Smooth muscle cell (in vitro differentiated cells): ENCODE measurements around the gene FAM118B. TPM values are rescaled to one million over a fixed set of nuclear protein-coding genes. Genes with fewer than 3 reads are reported as not detected.

Experiments used
- DNase-seq: peaks from one replicate; lab custom pipeline; 2025; ENCODE audit not compliant: unreplicated experiment; lab: John Stamatoyannopoulos, UW
- H2AFZ ChIP-seq: fragments of 200-600 bp; sonication (generic); 2 replicates; pipeline ENCODE4 v1.6.0; 2016; ENCODE audit warnings: antibody characterized with exemption, low read depth, mild to moderate bottlenecking
- H3F3A ChIP-seq: fragments of 200-600 bp; sonication (generic); 2 replicates; pipeline ENCODE4 v1.6.0; 2017; ENCODE audit warnings: antibody characterized with exemption, low read depth
- H3K27ac ChIP-seq: fragments of 200-600 bp; sonication (generic); 2 replicates; pipeline ENCODE4 v1.5.1; 2016; ENCODE audit warnings: low read depth, mild to moderate bottlenecking
- H3K27me3 ChIP-seq: fragments of 200-600 bp; sonication (generic); 2 replicates; pipeline ENCODE4 v1.6.1; 2016; ENCODE audit warnings: low read depth, mild to moderate bottlenecking
- H3K36me3 ChIP-seq: fragments of 200-600 bp; sonication (generic); 2 replicates; pipeline ENCODE4 v1.5.1; 2016; ENCODE audit warnings: low read depth
- H3K4me1 ChIP-seq: fragments of 200-600 bp; sonication (generic); 2 replicates; pipeline ENCODE4 v1.5.1; 2016; ENCODE audit warnings: low read depth
- H3K4me2 ChIP-seq: fragments of 200-600 bp; sonication (generic); 2 replicates; pipeline ENCODE4 v1.6.0; 2016; ENCODE audit warnings: mild to moderate bottlenecking
- H3K4me3 ChIP-seq: fragments of 200-600 bp; sonication (generic); 2 replicates; pipeline ENCODE4 v1.5.1; 2016; ENCODE audit warnings: mild to moderate bottlenecking
- H3K79me2 ChIP-seq: fragments of 200-600 bp; sonication (generic); 2 replicates; pipeline ENCODE4 v1.6.0; 2016; ENCODE audit warnings: low read depth, mild to moderate bottlenecking
- H3K9ac ChIP-seq: fragments of 200-600 bp; sonication (generic); 2 replicates; pipeline ENCODE4 v1.6.0; 2016; ENCODE audit warnings: low read depth
- H3K9me3 ChIP-seq: fragments of 200-600 bp; sonication (generic); replicated peaks from 2 replicates; pipeline ENCODE4 v1.5.1; 2016; ENCODE audit warnings: low read depth
- H4K20me1 ChIP-seq: fragments of 200-600 bp; sonication (generic); 2 replicates; pipeline ENCODE4 v1.6.0; 2016; ENCODE audit warnings: low read depth
- CTCF ChIP-seq: fragments of 200-600 bp; sonication (generic); IDR thresholded peaks from 2 replicates; pipeline ENCODE4 v1.5.1; 2017; ENCODE audit warnings: borderline replicate concordance, mild to moderate bottlenecking, antibody characterized with exemption; ENCODE audit not compliant: insufficient read depth, poor library complexity, severe bottlenecking
- WGBS: methylation state at CpG from one replicate; pipeline ENCODE4 v1.1.7; 2016; ENCODE audit warnings: low lambda C conversion rate; 5-methylcytosine and 5-hydroxymethylcytosine counted together
- polyA plus RNA-seq: library from polyadenylated mRNA; unstranded; fragments of >200 nt; fragmentation: Nextera tagmentation; extraction: Ambion mirVana; gene quantifications from 2 replicates; pipeline ENCODE4 v1.2.1, GENCODE V29; 2016
- total RNA-seq: library from RNA; depleted of rRNA; stranded (reverse); fragments of >200 nt; gene quantifications from 2 replicates; pipeline ENCODE4 v1.2.3, GENCODE V29; 2014

The FAM118B gene
- total and polyA plus RNA-seq, 2 experiments from 2014 or later = 14.3 to 26.1 TPM

DNA sequence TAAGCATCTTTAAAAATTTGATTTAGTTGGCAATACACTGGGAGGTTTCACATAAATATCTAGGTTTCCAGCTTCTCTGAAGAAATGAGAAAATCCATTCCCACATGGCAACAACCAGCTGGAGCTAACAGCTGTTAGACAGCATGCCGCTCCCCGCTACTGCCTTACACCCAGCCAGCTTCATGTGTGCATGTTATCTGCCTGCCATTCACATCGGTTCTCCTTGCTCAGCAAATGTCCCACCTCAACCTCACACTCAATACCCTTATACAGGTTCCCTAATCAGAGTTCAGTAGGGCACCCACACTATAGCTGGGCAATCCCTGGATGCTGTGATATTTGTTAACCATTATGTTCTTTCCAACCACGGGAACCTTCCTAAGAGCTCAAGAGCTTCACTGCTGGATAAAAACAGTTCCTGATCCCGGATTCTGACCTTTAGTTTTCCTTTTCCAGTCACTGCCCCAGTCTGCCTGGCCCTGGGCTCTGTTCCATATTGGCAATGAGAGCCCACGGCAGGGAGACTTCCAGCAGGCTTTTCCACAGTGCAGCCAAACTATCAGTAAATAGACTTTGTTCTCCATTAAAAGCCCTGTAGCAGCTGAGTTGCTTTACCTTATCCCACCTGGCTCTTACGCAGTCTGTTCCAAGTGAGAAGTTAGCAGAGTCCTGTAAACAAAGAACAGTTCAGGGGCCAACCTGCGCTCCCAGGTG lies 8.8 kb upstream of the FAM118B start:
- DNase-seq = no peak
- no peak overlapping the region for H3K4me3 ChIP-seq
- WGBS = 86% methylated on average over 8 of the region's 8 CpGs
- H3K9ac ChIP-seq = no peak overlapping the region
- peaks cover 16% of the 10 kb centered on the region for H3K36me3 ChIP-seq
- no peaks in the 10 kb centered on the region for H3K4me1 ChIP-seq
- H3K27ac ChIP-seq = no peak overlapping the region
- H2AFZ ChIP-seq = no peak overlapping the region
- H3K4me2 ChIP-seq = no peak overlapping the region
- H3K79me2 ChIP-seq = no peaks in the 10 kb centered on the region
- no peaks in the 10 kb centered on the region for H3F3A ChIP-seq
- H4K20me1 ChIP-seq = no peaks in the 10 kb centered on the region
- no peaks in the 10 kb centered on the region for H3K27me3 ChIP-seq
- no peaks in the 10 kb centered on the region for H3K9me3 ChIP-seq
- no peak for TF ChIP-seq CTCF

- Histone ChIP-seq H4K20me1 (no peaks in the 10 kb centered on the region), H3K9ac (no peak overlapping the region), H2AFZ (no peak overlapping the region), H3F3A (no peaks in the 10 kb centered on the region), H3K4me1 (no peaks in the 10 kb centered on the region), H3K4me2 (no peak overlapping the region), H3K79me2 (peaks cover under 1% of the 10 kb centered on the region), H3K27ac (no peak overlapping the region), H3K36me3 (peaks cover 16% of the 10 kb centered on the region), H3K4me3 (no peak overlapping the region), H3K27me3 (no peaks in the 10 kb centered on the region), H3K9me3 (no peaks in the 10 kb centered on the region)
- 98% methylated on average over 14 of the region's 14 CpGs for WGBS
- no peak for TF ChIP-seq CTCF
- DNase-seq = no peak
Measured at GRCh38 chr11:126205359-126205758, 6.2 kb upstream of the FAM118B start.

DNA sequence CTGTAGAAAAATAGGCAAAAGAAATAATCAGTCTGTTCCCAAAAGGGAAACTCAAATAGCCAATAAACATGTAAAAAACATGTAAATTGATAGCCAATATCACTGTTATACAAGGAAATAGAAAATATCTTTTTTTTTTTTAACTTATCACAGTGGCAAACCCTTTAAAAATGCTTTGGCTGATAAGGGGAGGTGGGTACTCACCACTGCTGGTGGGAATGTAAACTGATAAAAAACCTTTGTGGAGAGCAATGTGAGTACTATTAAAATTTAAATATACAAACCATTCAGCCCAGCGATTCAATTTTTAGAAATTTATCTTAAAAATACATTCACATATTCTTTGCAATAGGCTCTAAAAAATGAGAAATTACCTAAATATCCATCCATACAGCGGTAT lies 3.7 kb upstream of the FAM118B start:
- peaks cover 11% of the 10 kb centered on the region for H3K4me1 ChIP-seq
- no peak overlapping the region for H3K27ac ChIP-seq
- H3F3A ChIP-seq = no peaks in the 10 kb centered on the region
- H3K27me3 ChIP-seq = no peaks in the 10 kb centered on the region
- no peak overlapping the region for H2AFZ ChIP-seq
- DNase-seq = no peak
- H3K9me3 ChIP-seq = no peaks in the 10 kb centered on the region
- H3K4me3 ChIP-seq = no peak overlapping the region
- 98% methylated on average over 2 of the region's 2 CpGs for WGBS
- no peak overlapping the region for H3K9ac ChIP-seq
- no peak for TF ChIP-seq CTCF
- no peak overlapping the region for H3K4me2 ChIP-seq
- peaks cover 6% of the 10 kb centered on the region for H4K20me1 ChIP-seq
- H3K36me3 ChIP-seq = peaks cover 12% of the 10 kb centered on the region
- peaks cover 19% of the 10 kb centered on the region for H3K79me2 ChIP-seq

DNA sequence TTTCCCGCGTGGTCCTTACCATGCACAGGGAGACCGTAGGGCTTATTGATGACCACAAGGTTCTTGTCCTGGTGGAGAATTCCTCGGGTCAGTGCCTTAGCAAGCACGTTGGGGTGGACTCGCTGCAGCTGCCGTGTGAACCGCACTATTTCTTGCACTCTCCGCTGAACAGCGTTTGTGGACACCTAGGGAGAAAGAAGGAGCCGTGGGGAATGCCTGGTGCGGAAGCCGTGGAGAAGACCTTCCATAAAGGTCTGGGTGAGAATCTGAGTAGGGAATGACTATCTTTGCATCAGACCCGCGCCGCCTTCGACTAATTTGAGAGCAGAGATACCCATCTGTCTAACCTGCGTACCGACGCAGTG lies 729 bp upstream of the FAM118B start:
- Histone ChIP-seq H3K9ac (peak overlapping the region; percentile 79), H3K27ac (peak overlapping the region; percentile 63), H4K20me1 (peaks cover 28% of the 10 kb centered on the region), H3K36me3 (peaks cover 4% of the 10 kb centered on the region), H3F3A (no peaks in the 10 kb centered on the region), H3K9me3 (no peaks in the 10 kb centered on the region), H3K4me1 (peaks cover 13% of the 10 kb centered on the region), H3K4me3 (peak overlapping the region; percentile 88), H3K27me3 (no peaks in the 10 kb centered on the region), H3K79me2 (peaks cover 45% of the 10 kb centered on the region), H2AFZ (peak overlapping the region; percentile 88), H3K4me2 (peak overlapping the region; percentile 96)
- 5% methylated on average over 20 of the region's 20 CpGs for WGBS
- no peak for TF ChIP-seq CTCF
- no peak for DNase-seq
